K562 (cell line): ENCODE measurements around the gene PKD1. TPM values are rescaled to one million over a fixed set of nuclear protein-coding genes. Genes with fewer than 3 reads are reported as not detected.
A peak's percentile ranks its signal among the peaks of the same experiment; 100 is the strongest.

Source experiments
- ATAC-seq: fragments of 200-7000 bp; cut with Tn5 transposase; 3 replicates; pipeline ENCODE4 v1.9.1; 2020; ENCODE audit warnings: moderate library complexity
- BruUV-seq: library from RNA; stranded (reverse); fragments of 400-500 nt; replicated peaks from 2 replicates; lab custom pipeline; 2021; lab: Mats Ljungman, UMichigan
- CTCF ChIA-PET: fragments of 300-600 bp; formaldehyde crosslinking; extraction: SDS; loops from one replicate; lab custom pipeline; 2021; ENCODE audit warnings: low intra/inter-chr PET ratio; lab: Yijun Ruan, JAX
- POLR2A ChIA-PET: fragments of 300-600, 350-650 bp; sonication (Branson Sonifier 250); formaldehyde crosslinking; extraction: SDS; loops from one replicate; lab custom pipeline; 2021; ENCODE audit warnings: antibody characterized with exemption, inconsistent platforms; lab: Yijun Ruan, JAX
- DNase-seq, 4 experiments: peaks; one replicate each; pipeline versions ENCODE4 v3.0.0 to v3.0.0-alpha.2; 2011 to 2018; ENCODE audit warnings: low spot score in 3 of 4, mixed read lengths in 3 of 4; ENCODE audit errors: extremely low read depth in 1 of 4
- FAIRE-seq: peaks from 2 replicates; lab custom pipeline; 2011; peaks lifted over from hg19 to GRCh38; lab: Jason Lieb, UNC
- H2AFZ ChIP-seq: 2 replicates; pipeline ENCODE4 v1.6.0; 2011; ENCODE audit warnings: low read depth, low read length, control low read depth, inconsistent platforms
- H3K27ac ChIP-seq: fragments of 200-600 bp; 3 replicates; pipeline ENCODE4 v1.8.0; 2011; ENCODE audit warnings: low read depth, mild to moderate bottlenecking, control low read depth, inconsistent platforms, low read length, moderate library complexity, mixed read lengths; ENCODE audit errors: extremely low read depth
- H3K27me3 ChIP-seq, 2 experiments: fragments of 300-600 bp in 1 of 2; 2 replicates in 1 of 2; 3 replicates in 1 of 2; pipeline versions ENCODE4 v1.6.0 to v1.8.0; 2011; ENCODE audit warnings: inconsistent platforms in 2 of 2, low read length in 2 of 2, mild to moderate bottlenecking in 1 of 2, mixed read lengths in 1 of 2, moderate library complexity in 1 of 2; ENCODE audit not compliant: control insufficient read depth in 2 of 2, insufficient read depth in 2 of 2
- H3K36me3 ChIP-seq: fragments of 300-600 bp; 3 replicates; pipeline ENCODE4 v1.8.0; 2011; ENCODE audit warnings: mild to moderate bottlenecking, low read length, inconsistent platforms; ENCODE audit not compliant: control insufficient read depth, insufficient read depth
- H3K4me1 ChIP-seq, 2 experiments: fragments of 200-600 bp in 1 of 2; replicated peaks in 1 of 2; 2 replicates in 1 of 2; 3 replicates in 1 of 2; pipeline versions ENCODE4 v1.5.1 to v1.8.0; 2011; ENCODE audit warnings: inconsistent platforms in 2 of 2, low read length in 2 of 2, mild to moderate bottlenecking in 1 of 2, mixed read lengths in 1 of 2, moderate library complexity in 1 of 2; ENCODE audit not compliant: control insufficient read depth in 2 of 2, insufficient read depth in 2 of 2
- H3K4me2 ChIP-seq: 2 replicates; pipeline ENCODE4 v1.6.1; 2011; ENCODE audit warnings: low read length, control low read depth, inconsistent platforms, mixed read lengths; ENCODE audit not compliant: insufficient read depth
- H3K4me3 ChIP-seq: fragments of 200-600 bp; sonication (generic), shearing (Covaris generic); 2 replicates; pipeline ENCODE4 v1.5.1; 2016; ENCODE audit warnings: control low read depth, inconsistent platforms
- H3K79me2 ChIP-seq: fragments of 200-600 bp; 3 replicates; pipeline ENCODE4 v1.8.0; 2011; ENCODE audit warnings: low read length, inconsistent platforms; ENCODE audit not compliant: control insufficient read depth, insufficient read depth
- H3K9ac ChIP-seq, 2 experiments: 2 replicates each; pipeline versions ENCODE4 v1.6.0 to v1.6.1; 2011; ENCODE audit warnings: low read depth in 2 of 2, low read length in 2 of 2, control low read depth in 1 of 2, inconsistent platforms in 1 of 2, mild to moderate bottlenecking in 1 of 2, mixed read lengths in 1 of 2; ENCODE audit not compliant: insufficient read depth in 1 of 2
- H3K9me1 ChIP-seq: one replicate; pipeline ENCODE4 v1.6.0; 2011; ENCODE audit warnings: inconsistent platforms, mild to moderate bottlenecking, low read length, moderate library complexity; ENCODE audit not compliant: control insufficient read depth, insufficient read depth
- H3K9me3 ChIP-seq: replicated peaks from 2 replicates; pipeline ENCODE4 v1.5.1; 2011; ENCODE audit warnings: low read depth, low read length, inconsistent platforms; ENCODE audit not compliant: control insufficient read depth, insufficient read depth
- H4K20me1 ChIP-seq: replicated peaks from 2 replicates; pipeline ENCODE4 v1.6.1; 2011; ENCODE audit warnings: low read length, inconsistent platforms, mixed read lengths; ENCODE audit not compliant: control insufficient read depth, insufficient read depth
- CEBPZ ChIP-seq: fragments of 150-350 bp; IDR thresholded peaks from 2 replicates; pipeline ENCODE4 v1.6.1; 2014; ENCODE audit warnings: low read depth, mild to moderate bottlenecking, low read length, borderline replicate concordance
- FOXP4 ChIP-seq: sonication (generic); formaldehyde crosslinking; IDR thresholded peaks from 2 replicates; pipeline ENCODE4 v1.8.0; 2022; ENCODE audit warnings: mild to moderate bottlenecking, missing genetic modification reagents, borderline replicate concordance
- KDM5B ChIP-seq: fragments of 200-600 bp; sonication (generic); IDR thresholded peaks from 2 replicates; pipeline ENCODE4 v1.6.1; 2012; ENCODE audit warnings: low read depth, mild to moderate bottlenecking, moderate library complexity, low read length, control low read depth, inconsistent platforms; ENCODE audit not compliant: insufficient replicate concordance
- MAFK ChIP-seq: IDR thresholded peaks from 2 replicates; pipeline ENCODE4 v1.6.1; 2011; ENCODE audit warnings: low read length, improper control_type of control experiment
- MECOM ChIP-seq: fragments of 250-450 bp; sonication (Bioruptor Pico); IDR thresholded peaks from 2 replicates; pipeline ENCODE4 v1.8.0; 2022; ENCODE audit warnings: inconsistent platforms
- RBFOX2 ChIP-seq: fragments of 200-400 bp; formaldehyde crosslinking; IDR thresholded peaks from 2 replicates; pipeline ENCODE4 v1.6.1; 2017; ENCODE audit warnings: low read depth, mild to moderate bottlenecking, low read length, moderate library complexity
- SREBF2 ChIP-seq: sonication (generic); formaldehyde crosslinking; IDR thresholded peaks from 2 replicates; pipeline ENCODE4 v1.4.0; 2020; ENCODE audit warnings: mild to moderate bottlenecking, missing genetic modification reagents
- U2AF2 ChIP-seq: fragments of 200-400 bp; formaldehyde crosslinking; optimal IDR thresholded peaks from 2 replicates; pipeline ENCODE3; 2017; ENCODE audit warnings: low read depth, mild to moderate bottlenecking, low read length
- ZBTB9 ChIP-seq: fragments of 450-650 bp; formaldehyde crosslinking; IDR thresholded peaks from 2 replicates; pipeline ENCODE4 v1.4.0; 2020; ENCODE audit warnings: mild to moderate bottlenecking, moderate library complexity
- ZNF140 ChIP-seq: fragments of 250-450 bp; sonication (Bioruptor Pico); IDR thresholded peaks from 2 replicates; pipeline ENCODE4 v1.8.0; 2021; ENCODE audit warnings: moderate library complexity, mild to moderate bottlenecking, inconsistent platforms
- ZNF512 ChIP-seq: IDR thresholded peaks from 2 replicates; pipeline ENCODE4 v1.6.1; 2016; ENCODE audit warnings: missing genetic modification characterization, missing compliant biosample characterization
- WGBS: fragments of 100-300 bp; shearing (Covaris generic); methylation state at CpG from one replicate; pipeline ENCODE4 v1.1.6; 2016; ENCODE audit warnings: low coverage, mixed read lengths; ENCODE audit not compliant: insufficient coverage; ENCODE audit errors: missing lambda C conversion rate; 5-methylcytosine and 5-hydroxymethylcytosine counted together
- in situ Hi-C: fragments of 300-500 bp; cut with MboI; formaldehyde crosslinking; loops from 4 replicates; pipeline ENCODE4 v1.15.0; 2018; ENCODE audit warnings: inconsistent platforms, mixed read lengths
- intact Hi-C: fragments of 100-400 bp; cut with micrococcal nuclease; formaldehyde crosslinking; loops from 2 replicates; pipeline ENCODE4 v1.14.2; 2022
- polyA plus RNA-seq, 8 experiments: library from polyadenylated mRNA; depleted of rRNA in 4 of 8; stranded (reverse) in 5 of 8; unstranded in 3 of 8; fragments of >200 nt; fragmentation: Nextera tagmentation in 2 of 8; fragmentation: Illumina TruSeq in 1 of 8; extraction: Ambion mirVana in 2 of 8; extraction: Trizol in 1 of 8; gene quantifications; 2 replicates each; pipeline versions ENCODE4 v1.2.1 to v1.2.3, GENCODE V29; 2011 to 2014; ENCODE audit warnings: inconsistent platforms in 1 of 8, missing spikeins in 1 of 8
- total RNA-seq, 7 experiments: library from RNA; depleted of rRNA in 6 of 7; stranded (reverse); fragments of >200 nt in 6 of 7; fragmentation: Illumina TruSeq in 2 of 7; extraction: Trizol in 2 of 7; gene quantifications; 2 replicates each; pipeline versions ENCODE4 v1.2.1 to v1.2.3, GENCODE V29; 2011 to 2021; ENCODE audit warnings: low replicate concordance in 1 of 7

PKD1 gene
- total and polyA plus RNA-seq, 9 of the 15 experiments (the other 6 are each of a cell fraction or from before 2014, with no cell fraction given) = 0.23 to 93.5 (median 12.6) TPM

GRCh38 chr16:2151188-2152091, 15.7 kb upstream of the PKD1 start:
- Histone ChIP-seq H3K4me2 (peak overlapping the region; percentile 96), H3K36me3 (peaks cover 38% of the 10 kb centered on the region), H3K9me3 (no peaks in the 10 kb centered on the region), H3K79me2 (peaks cover 51% of the 10 kb centered on the region), H2AFZ (no peak overlapping the region), H3K9ac (peak overlapping the region; percentile 90 to 100), H3K4me1 (peaks cover 30 to 67% of the 10 kb centered on the region in 2 experiments), H3K27ac (peak overlapping the region; percentile 82), H3K4me3 (peak overlapping the region; percentile 55; the same call in 1 of the 2 replicates), H3K27me3 (no peaks in the 10 kb centered on the region), H3K9me1 (peaks cover 21% of the 10 kb centered on the region), H4K20me1 (peaks cover 49% of the 10 kb centered on the region)
- WGBS = 34% methylated on average over 12 of the region's 13 CpGs
- FAIRE-seq (no peak), ATAC-seq (no peak), DNase-seq (peak in 2 of 4 experiments; percentile 28 to 70)
- CTCF ChIA-PET = no interaction called here
- POLR2A ChIA-PET = interaction anchor here (0.6 to 5.1 kb wide), 12 partner anchors 11 to 208 kb away, joined by 3 to 44 read pairs (median 3); partner anchors contain the start of genes ECI1, NTHL1, RNF151 and RPS2
- in situ Hi-C loops (no loop called here), intact Hi-C loops (no loop called here)
- no TSS peak for BruUV-seq
- TF ChIP-seq ZNF140 (CRISPR knock-in tag) (no peak), RBFOX2 (peak; percentile 53; the same call in 1 of the 2 replicates), CEBPZ (no peak), FOXP4 (CRISPR knock-in tag) (no peak), ZBTB9 (CRISPR knock-in tag) (no peak), SREBF2 (CRISPR knock-in tag) (peak; percentile 77; the same call in 1 of the 2 replicates), ZNF512 (tag) (no peak), U2AF2 (no peak), KDM5B (peak; percentile 35), MAFK (no peak), MECOM (CRISPR knock-in tag) (no peak)
